ENCODE data around the gene DOCK2.

Gene DOCK2

GRCh38 chr5:169670769-169671525 lies 33.9 kb downstream of the DOCK2 start:
- no peak for TF ChIP-seq CTCF (IDR thresholded peaks at IDR 0.05; ENCODE audit: low read length, missing control alignments)
- no peak overlapping the region for H3K4me3 ChIP-seq (replicated peaks; ENCODE audit: low read depth, low read length)
- no peak for DNase-seq (ENCODE audit: low read depth)

- TF ChIP-seq CTCF (IDR thresholded peaks at IDR 0.05; ENCODE audit: low read length, missing control alignments), result no peak
- no peak overlapping the region for H3K4me3 ChIP-seq (replicated peaks; ENCODE audit: low read depth, low read length)
- DNase-seq (ENCODE audit: low read depth), result no peak
These were observed 45.0 kb downstream of the DOCK2 start for GRCh38 chr5:169682026-169682425.

- no peak for TF ChIP-seq CTCF (IDR thresholded peaks at IDR 0.05; ENCODE audit: low read length, missing control alignments)
- H3K4me3 ChIP-seq (replicated peaks; ENCODE audit: low read depth, low read length), result no peak overlapping the region
- DNase-seq (ENCODE audit: low read depth), result no peak
These were observed 49.1 kb downstream of the DOCK2 start for GRCh38 chr5:169686137-169686536.

GRCh38 chr5:169688106-169688505 lies 51.0 kb downstream of the DOCK2 start:
- no peak overlapping the region for H3K4me3 ChIP-seq (replicated peaks; ENCODE audit: low read depth, low read length)
- DNase-seq (ENCODE audit: low read depth), result no peak
- TF ChIP-seq CTCF (IDR thresholded peaks at IDR 0.05; ENCODE audit: low read length, missing control alignments), result no peak

- TF ChIP-seq CTCF (IDR thresholded peaks at IDR 0.05; ENCODE audit: low read length, missing control alignments), result no peak
- DNase-seq (ENCODE audit: low read depth), result no peak
- no peak overlapping the region for H3K4me3 ChIP-seq (replicated peaks; ENCODE audit: low read depth, low read length)
These were observed 54.4 kb downstream of the DOCK2 start for GRCh38 chr5:169691471-169691870.

- no peak for DNase-seq (ENCODE audit: low read depth)
- no peak for TF ChIP-seq CTCF (IDR thresholded peaks at IDR 0.05; ENCODE audit: low read length, missing control alignments)
- H3K4me3 ChIP-seq (replicated peaks; ENCODE audit: low read depth, low read length), result no peak overlapping the region
These were observed 57.1 kb downstream of the DOCK2 start for GRCh38 chr5:169694091-169694625.
